Ishikawa (cell line): ENCODE measurements around the gene PDIA3.

ENCODE experiments used
- CEBPB ChIP-seq: IDR thresholded peaks from 2 replicates; pipeline ENCODE4 v1.6.1; 2012
- CREB1 ChIP-seq: IDR thresholded peaks from 2 replicates; pipeline ENCODE4 v1.6.1; 2012; ENCODE audit warnings: low read depth
- EP300 ChIP-seq: IDR thresholded peaks from 2 replicates; pipeline ENCODE4 v1.6.1; 2012; ENCODE audit warnings: borderline replicate concordance
- MAX ChIP-seq: IDR thresholded peaks from 2 replicates; pipeline ENCODE4 v1.6.1; 2012
- RAD21 ChIP-seq: IDR thresholded peaks from 2 replicates; pipeline ENCODE4 v1.6.1; 2012; ENCODE audit warnings: low read depth
- TAF1 ChIP-seq: IDR thresholded peaks from 2 replicates; pipeline ENCODE4 v1.6.1; 2012; ENCODE audit warnings: low read depth, mild to moderate bottlenecking
- TCF12 ChIP-seq: IDR thresholded peaks from 2 replicates; pipeline ENCODE4 v1.6.1; 2012; ENCODE audit warnings: low read depth
- USF1 ChIP-seq: IDR thresholded peaks from 2 replicates; pipeline ENCODE4 v1.6.1; 2012
- YY1 ChIP-seq: IDR thresholded peaks from 2 replicates; pipeline ENCODE4 v1.6.1; 2012; ENCODE audit warnings: low read depth
- ZBTB7A ChIP-seq: IDR thresholded peaks from 2 replicates; pipeline ENCODE4 v1.6.1; 2012; ENCODE audit warnings: low read depth
- TF ChIP-seq, protein P1 (sequence below): IDR thresholded peaks from 2 replicates; pipeline ENCODE4 v1.6.1; 2012; ENCODE audit warnings: low read depth, mild to moderate bottlenecking

- TF ChIP-seq TAF1 (no peak), MAX (no peak), RAD21 (no peak), CREB1 (no peak), TCF12 (no peak), ZBTB7A (no peak), USF1 (no peak), EP300 (no peak), YY1 (no peak), CEBPB (no peak)
- TF ChIP-seq, protein P1, sequence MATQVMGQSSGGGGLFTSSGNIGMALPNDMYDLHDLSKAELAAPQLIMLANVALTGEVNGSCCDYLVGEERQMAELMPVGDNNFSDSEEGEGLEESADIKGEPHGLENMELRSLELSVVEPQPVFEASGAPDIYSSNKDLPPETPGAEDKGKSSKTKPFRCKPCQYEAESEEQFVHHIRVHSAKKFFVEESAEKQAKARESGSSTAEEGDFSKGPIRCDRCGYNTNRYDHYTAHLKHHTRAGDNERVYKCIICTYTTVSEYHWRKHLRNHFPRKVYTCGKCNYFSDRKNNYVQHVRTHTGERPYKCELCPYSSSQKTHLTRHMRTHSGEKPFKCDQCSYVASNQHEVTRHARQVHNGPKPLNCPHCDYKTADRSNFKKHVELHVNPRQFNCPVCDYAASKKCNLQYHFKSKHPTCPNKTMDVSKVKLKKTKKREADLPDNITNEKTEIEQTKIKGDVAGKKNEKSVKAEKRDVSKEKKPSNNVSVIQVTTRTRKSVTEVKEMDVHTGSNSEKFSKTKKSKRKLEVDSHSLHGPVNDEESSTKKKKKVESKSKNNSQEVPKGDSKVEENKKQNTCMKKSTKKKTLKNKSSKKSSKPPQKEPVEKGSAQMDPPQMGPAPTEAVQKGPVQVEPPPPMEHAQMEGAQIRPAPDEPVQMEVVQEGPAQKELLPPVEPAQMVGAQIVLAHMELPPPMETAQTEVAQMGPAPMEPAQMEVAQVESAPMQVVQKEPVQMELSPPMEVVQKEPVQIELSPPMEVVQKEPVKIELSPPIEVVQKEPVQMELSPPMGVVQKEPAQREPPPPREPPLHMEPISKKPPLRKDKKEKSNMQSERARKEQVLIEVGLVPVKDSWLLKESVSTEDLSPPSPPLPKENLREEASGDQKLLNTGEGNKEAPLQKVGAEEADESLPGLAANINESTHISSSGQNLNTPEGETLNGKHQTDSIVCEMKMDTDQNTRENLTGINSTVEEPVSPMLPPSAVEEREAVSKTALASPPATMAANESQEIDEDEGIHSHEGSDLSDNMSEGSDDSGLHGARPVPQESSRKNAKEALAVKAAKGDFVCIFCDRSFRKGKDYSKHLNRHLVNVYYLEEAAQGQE = no peak
Measured at GRCh38 chr15:43776101-43776717, 30.0 kb downstream of the PDIA3 start.
